ENCODE results near the gene ACOX3.
"Not testable (repeated sequence)": the region's sequence is repeated elsewhere in the genome, so short reads cannot be mapped to it uniquely, and the experiment has no call there.

The ACOX3 gene

DNA sequence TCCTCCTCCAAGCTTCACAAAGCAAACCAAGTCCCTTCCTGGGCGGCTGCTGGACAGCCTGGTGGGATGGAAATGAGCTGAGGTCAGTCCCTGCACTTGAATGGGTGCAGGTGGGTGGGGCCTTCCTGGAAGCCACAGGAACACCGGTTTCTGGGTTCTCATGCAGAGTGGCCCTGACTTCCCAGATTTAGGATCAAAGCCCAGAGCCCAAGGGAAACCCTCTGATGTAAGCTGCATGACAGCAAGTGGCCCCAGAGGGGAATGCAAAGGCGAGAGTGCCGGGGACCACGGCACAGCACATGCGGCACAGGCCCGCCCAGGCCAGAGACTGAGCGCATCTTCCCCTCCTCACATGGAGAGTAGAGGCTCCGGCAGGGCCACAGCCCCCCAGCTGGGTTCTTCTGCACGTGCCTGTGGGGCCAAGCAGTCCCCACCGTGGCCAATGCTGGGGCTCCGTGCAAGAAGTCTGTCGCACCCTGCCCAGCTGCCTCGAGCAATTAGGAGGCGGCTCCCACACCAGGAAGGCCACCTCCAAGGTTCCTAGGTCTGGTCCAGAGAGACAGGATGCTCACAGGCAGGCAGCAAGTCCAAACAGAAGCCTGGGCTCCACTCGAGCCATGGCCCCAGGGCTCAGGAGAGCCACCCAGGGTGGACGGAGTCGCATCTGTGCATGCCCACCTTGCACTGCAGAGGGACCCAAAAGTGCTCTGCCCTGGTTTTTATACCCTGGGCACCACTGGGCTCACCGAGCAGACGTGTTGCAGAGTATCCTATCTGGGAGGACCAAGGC lies 88.0 kb downstream of the ACOX3 start:
- DNase-seq (ENCODE audit: low read depth in 2 of 2) = no peak

DNA sequence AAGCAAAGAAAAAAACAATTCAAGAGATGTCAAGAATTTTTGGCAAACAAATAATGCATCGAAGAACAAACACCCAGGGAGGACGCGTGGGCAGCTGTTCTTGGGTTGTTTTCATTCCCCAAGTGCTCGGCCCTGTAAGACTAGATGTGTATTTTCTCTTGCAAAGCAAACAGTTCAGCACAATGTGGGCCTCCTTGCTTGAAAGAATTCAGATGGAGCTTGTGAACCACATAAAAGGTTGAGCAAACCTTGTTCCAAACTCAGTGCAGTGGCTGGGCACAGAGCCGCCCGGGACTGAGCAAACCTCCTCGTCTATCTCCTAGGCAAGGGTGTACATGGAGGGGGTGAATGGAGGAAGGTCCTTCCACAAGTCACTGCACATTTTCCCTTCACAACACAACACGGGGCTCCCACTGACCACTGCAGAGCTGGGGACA lies 88.6 kb downstream of the ACOX3 start:
- no peak for DNase-seq (ENCODE audit: low read depth in 2 of 2)

DNA sequence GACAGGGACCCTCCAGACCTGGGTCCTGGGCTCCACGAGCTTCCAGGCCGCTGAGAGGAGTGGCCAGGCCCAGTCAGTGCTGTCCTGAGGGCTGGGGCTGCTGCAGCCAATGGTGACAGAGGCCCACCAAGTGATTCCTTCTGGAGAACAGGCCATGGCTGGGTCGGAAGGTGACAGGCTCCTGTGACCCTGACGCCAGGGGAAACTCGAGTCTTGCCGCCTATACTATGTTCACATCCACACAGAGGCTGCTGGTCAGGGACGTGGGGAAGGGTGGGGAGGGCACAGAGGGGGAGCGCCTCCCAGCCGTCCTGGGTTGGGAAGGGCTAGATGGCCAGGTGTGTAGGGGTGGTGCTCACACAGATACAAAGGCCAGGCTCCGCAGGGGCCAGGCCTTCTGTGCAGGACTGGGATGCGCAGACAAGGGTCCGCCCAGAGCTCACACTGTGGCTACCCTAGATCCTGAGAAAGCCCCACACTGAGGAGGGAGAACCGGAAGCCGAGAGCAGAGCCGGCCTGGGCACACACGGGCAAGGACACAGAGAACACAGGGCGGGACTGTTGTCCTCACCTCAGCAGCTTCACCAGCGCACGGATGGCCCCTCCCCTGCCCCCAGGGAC lies 89.6 kb downstream of the ACOX3 start:
- no peak for DNase-seq (ENCODE audit: low read depth in 2 of 2)

DNA sequence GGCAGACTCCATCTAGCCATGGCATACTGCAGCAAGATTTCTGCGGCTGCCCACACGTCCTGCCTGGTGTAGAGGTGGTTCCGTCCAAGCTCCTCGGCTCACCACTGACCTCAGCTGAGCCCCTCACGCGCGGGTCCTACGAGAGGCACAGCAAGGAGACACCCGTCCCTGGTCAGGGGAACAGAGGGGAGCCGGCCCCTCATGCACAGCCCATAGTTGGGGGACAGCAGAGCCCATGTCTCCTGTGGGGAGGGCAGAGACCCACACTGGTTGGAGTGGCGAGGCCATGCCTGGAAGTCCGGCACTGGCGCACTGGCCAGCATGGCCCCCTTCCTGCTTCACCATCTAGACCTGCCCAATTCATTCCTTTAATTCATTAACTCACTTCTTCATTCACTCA lies 90.2 kb downstream of the ACOX3 start:
- no peak for DNase-seq (ENCODE audit: low read depth in 2 of 2)

DNA sequence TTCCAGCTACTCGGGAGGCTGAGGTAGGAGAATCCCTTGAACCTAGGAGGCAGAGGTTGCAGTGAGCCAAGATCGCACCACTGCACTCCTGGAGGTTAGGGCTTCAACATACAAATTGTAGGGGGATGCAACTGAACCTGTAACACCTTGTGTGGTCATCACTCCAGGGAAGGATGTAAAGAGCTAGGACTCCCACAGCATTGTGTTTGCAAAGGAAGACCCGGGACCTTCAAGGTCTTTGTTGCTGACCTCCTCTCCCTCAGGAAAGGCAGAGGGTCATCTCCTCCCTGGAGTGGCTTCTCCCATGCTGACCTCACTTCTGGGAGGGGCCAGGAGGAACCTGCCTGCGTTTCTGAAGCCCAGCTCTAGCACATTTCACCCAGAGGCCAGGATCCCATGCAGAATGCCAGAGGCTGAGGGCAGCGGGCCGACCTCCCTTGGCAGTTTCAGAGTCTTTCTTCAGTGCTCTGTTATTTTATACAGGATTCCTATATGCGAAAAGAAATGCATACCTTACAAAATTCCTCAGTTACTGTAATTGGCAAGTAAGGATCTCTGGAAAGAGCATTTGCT lies 90.8 kb downstream of the ACOX3 start:
- DNase-seq (ENCODE audit: low read depth in 2 of 2) = no peak

DNA sequence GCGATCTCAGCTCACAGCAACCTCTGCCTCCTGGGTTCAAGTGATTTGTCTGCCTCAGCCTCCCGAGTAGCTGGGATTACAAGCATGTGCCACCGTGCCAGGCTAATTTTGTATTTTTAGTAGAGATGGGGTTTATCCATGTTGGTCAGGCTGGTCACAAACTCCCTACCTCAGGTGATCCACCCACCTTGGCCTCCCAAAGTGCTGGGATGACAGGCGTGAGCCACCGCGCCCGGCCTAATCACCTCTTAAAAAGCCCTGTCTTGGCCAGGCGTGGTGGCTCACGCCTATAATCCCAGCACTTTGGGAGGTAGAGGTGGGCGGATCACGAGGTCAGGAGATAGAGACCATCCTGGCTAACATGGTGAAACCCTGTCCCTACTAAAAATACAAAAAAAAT lies 91.3 kb downstream of the ACOX3 start:
- DNase-seq (ENCODE audit: low read depth in 2 of 2) = not testable (repeated sequence)

DNA sequence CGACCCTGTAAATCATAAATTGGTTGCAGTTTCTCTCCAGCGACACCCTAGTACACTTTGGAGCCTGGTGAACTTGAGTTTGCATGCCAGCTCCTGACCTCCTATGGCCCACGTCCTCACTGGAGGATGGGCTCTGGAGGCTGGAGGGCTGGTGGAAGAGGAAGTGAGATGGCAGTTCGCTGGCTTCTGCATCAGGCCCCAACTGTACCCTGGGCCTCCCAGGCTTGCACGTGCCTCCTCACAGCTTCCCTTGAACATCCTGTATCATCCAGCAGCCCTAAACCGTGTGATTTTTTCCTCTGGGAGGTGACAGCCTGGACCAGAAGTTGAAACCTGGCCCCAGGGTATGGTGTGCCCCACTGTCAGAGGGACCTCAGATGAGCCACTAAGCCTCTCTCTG lies 92.5 kb downstream of the ACOX3 start:
- no peak for DNase-seq (ENCODE audit: low read depth in 2 of 2)

DNA sequence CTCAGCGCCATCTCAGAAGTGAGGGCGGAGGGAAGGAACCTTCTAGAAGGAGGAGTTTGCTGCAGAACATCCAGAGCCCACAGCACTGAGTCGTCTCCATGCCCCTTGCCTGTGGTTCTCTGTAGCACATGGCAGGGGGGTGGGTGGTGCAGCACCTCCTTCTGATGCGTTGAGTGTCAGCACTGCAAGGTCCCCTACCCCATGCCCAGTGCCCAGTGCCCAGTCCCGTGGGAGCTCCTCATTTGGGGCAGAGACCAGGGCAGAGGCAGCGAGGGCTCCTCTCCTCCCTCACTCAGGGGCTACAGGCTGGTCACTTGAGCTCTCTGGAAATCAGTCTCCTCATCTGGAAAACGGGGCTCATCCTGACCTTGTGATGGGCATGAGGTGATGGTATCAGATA lies 92.9 kb downstream of the ACOX3 start:
- no peak for DNase-seq (ENCODE audit: low read depth in 2 of 2)

DNA sequence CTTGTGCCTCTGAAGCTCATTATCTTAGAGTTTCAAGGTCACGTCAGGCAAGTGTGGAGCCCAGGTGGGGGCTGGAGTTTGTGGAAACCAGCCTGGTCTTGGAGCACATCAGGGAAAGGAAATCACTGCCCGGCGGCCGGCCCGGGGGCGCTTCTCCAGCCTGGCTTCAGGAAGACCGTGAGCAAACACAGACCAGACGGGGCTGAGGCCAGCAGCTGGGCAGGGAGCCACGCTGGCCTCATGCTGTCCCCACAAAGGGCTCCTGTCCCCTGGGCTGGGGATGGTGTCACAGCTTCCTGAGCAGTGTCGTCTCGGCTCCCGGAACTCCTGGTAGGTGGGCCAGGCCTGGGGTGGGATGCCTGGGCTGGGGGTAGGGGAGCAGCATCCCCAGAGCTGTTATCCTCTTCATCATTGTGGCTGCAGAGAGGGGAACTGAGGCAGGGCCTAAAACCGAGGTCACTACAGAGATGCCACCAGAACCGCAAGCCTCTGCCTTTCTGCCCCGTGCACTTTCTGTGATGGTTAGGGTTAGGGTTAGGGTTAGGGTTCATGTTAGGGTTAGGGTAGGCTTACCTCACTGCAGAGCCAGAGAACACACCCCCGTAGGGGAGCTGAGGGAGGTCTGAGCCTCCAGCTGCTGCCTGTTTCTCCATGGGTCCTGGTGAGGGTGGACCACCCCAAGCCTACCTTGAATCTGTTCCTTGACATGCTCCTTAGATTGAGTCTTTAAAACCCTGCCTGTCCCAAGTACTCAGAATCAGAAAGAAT lies 93.5 kb downstream of the ACOX3 start:
- DNase-seq (ENCODE audit: low read depth in 2 of 2) = no peak

DNA sequence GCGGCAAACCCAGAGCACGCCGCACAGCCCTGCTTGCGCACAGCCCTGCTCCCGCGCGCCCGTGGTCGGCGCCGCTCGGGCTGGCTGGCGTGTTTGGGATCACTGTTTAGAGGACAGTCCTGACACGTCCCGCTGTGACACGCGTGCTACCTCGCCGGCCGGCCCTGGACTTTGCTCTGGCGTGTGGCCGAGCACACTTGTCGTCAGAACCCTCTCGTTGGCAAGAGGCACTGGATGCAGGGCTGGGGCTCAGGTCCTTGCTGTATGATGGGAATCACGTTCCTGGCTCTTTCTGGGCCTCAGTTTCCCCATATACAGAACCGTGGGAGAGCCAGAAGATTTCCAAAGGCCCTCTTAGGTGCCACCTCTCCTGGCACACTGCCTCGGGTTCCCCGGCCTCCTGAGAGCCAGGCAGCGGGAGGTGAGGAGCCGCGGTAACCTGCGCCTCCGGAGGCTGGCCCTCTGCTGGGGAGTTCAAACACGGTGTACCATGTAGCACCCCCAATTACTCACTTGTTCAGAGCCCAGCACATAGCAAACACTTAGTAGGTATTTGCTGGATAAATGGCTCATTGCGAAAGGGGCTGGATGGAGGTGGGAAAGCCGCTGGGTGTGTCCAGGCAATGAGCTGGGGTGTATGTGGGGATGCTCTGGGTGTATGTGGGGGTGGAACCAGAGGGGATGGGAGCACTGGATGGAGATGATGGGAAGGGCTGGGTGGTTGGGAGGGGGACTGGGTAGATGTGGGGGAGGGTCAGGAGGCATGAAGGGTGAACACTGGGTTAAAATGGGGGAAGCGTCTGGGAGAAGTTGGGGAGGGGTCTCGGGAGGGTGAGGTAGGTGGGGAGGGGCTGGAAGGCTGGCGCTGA lies 94.3 kb downstream of the ACOX3 start:
- DNase-seq (ENCODE audit: low read depth in 2 of 2) = no peak

DNA sequence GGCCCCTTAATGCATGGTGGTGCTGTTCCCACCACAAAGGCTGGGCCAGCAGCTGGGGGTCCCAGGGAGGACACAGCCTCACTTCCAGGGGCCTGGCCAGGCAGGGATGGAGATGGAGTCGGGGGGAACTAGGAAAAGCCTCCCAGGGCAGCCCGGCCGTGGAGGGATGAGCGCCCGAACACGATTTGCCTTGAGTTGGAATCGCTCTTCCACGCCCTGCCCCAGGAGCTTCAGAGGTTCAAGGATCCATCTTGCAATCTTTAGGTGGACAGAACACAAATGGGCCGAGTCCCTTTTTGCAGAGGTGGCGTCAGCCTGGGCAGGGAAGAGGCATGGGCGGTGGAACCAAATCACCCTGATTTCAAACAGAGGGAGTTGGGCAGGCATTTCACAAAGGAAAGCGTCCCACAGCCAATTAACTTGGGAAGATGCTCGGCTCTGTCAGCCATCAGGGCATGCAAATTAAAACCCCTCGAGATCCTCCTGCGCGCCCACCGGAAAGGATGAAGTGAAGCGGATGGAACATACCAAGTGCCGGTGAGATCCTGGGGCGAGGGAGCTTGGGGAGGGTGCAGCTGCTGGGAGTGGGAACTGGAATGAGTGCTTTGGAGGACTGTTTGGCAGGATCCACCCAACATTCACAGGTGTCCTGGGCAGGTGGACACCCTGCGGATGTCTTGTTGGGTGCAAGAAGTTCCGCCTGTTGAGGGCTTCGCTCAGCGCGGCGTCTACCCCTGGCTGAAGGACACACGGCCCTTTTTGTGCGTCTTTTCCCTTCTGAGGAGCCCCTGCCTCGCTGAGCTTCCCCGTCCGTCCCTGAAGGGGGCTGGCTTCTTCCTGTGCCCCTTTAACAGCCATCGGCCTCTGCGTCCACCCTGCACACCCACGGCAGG lies 95.2 kb downstream of the ACOX3 start:
- DNase-seq (ENCODE audit: low read depth in 2 of 2) = no peak

DNA sequence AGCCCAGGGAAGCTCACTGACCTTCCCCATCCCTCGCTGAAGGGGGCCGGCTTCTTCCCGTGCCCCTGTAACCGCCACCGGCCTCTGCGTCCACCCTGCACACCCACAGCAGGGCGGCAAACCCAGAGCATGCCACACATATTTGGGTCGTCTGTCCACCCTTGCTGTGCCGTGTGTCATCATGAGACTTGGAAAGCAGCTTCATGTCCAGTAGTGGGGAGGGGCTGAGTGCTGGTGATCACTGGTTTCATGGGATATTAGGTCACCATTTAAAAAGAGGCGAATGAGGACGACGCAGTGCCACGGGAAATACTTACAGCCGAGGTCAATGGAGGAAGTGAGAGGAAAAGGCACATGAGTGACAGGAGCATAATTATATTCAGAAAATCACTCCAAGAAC lies 96.1 kb downstream of the ACOX3 start:
- DNase-seq (ENCODE audit: low read depth in 2 of 2) = no peak

DNA sequence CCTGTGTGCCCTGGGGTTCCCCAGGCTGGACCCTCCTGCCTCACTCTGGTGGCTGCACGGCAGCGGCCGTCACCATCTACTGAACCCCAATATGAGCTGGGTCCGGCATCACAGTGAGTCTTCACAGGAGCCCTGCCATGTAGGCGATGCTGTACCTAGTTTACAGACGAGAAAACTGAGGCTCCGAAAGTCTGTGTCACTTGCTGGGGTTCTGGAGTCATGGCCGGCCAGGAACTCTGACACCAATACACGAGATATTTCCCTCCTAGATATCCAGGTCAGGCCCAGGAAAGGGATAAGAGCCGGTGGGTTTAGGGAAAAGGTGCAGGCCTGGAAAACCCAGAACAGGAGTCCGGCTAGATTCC lies 96.6 kb downstream of the ACOX3 start:
- DNase-seq (ENCODE audit: low read depth in 2 of 2) = no peak

DNA sequence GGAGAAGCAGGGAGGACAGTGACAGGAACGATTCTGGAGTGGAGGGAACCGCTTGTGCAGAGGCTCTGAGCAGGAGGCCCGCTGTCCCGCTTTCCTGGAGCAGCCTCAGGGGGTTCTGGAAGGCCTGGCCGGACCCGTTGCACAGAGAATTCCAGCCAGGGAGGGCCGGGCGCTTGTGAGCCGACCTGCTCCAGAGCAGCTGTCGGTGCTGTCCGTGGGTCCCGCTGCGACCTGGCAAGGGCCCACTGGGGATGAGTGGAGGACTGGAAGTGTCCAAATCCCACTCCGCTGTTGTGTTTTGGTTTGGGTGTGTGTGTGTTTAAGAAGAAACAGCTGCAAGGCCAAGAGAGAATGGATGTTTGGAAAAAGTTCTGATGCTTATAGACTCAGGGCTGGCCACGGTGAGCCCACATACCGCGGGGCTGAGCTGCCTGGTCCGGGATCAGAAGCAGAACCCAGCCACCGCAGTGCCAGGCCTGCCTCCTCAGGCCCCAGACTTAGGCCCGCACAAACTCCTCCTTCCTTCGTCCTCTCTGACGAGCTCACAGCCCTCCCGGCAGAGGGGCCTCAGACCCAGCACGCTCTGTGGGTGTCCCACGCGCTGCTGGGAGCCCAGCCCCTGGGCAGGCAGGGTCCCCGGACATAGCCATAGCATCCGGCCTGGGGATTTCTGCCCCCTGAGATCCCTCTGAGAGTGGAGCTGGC lies 97.1 kb downstream of the ACOX3 start:
- no peak for DNase-seq (ENCODE audit: low read depth in 2 of 2)

DNA sequence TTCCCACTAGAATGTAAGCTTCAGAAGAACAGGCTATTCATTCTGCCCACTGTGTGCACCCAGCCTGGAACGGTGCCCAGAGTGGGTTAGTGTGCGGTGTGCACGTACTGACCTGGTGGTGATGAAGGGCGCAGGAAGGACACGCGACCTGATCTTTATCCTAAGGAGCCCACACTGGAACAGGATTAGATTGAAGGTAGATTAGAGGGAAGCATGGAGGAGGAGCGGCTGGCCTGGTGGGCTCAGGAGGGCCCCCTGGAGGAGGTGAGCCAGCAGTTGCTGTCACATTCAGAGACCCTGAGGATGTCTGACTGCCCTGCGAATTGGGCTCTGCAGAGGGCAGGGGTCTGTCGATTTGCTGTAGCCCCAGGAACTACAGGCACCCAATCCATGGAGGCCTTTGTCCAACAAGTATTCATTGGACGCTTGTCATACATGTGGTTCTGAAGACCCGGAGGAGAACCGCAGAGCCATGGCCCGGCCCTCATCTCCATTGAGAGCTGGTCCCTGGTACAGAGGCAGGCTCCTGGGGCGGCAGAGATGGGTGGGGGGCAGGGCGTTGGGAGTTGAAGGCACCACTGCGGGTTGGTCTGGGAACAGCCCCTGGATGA lies 97.8 kb downstream of the ACOX3 start:
- DNase-seq (ENCODE audit: low read depth in 2 of 2) = no peak

DNA sequence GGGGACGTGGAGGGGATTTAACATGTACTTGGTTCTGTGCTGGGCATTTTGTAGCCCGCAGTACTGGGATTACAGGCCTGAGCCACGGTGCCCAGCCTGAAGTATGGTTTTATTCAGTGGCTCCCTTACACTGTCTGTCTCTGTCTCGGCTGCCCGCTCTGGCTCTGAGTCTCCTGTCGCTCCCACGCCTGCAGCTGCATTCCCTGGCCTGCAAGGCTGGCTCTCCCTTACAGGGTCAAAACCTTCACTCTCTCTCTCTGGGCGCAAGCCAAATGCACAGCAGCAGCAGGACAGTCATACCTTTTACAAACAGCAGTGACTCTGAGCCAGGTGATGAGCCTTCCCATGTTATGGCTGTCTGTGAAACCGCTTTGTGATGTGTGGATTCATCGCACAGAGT lies 98.8 kb downstream of the ACOX3 start:
- no peak for DNase-seq (ENCODE audit: low read depth in 2 of 2)

DNA sequence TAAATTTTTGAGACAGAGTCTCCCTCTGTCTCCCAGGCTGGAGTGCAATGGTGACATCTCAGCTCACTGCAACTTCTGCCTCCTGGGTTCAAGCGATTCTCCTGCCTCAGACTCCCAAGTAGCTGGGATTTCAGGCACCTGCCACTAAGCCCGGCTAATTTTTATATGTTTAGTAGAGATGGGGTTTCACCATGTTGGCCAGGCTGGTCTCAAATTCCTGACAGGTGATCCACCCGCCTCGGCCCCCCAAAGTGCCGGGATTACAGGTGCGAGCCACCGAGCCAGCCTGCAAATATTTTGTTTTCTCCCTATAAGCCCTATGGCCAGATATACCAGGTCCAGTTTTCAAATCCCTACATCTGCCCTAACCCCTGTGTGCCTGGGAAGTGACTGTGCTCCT lies 99.2 kb downstream of the ACOX3 start:
- DNase-seq (ENCODE audit: low read depth in 2 of 2) = not testable (repeated sequence)

DNA sequence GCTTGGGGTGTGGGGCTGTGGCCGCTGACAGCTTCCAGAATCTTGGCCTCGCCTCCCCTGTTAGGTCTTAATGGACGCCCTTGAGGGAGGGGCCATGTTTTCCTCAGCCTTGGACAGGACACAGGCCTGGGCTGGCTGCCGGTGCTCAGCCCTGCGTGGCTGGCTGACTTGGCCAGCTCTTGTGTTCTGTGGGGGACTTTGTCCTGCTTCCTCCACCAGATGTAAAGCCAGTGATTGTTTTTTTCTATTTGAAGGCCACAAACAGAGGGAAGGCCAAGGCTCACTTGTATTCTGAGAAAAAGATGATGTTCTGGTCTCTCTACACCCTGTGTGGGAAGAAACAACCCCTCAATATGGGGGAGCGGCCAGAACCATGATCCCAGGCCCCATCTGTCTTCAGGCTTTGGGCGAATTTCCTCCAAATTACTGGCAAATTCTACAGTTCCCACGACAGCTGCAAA lies 99.7 kb downstream of the ACOX3 start:
- DNase-seq (ENCODE audit: low read depth in 2 of 2) = no peak

DNA sequence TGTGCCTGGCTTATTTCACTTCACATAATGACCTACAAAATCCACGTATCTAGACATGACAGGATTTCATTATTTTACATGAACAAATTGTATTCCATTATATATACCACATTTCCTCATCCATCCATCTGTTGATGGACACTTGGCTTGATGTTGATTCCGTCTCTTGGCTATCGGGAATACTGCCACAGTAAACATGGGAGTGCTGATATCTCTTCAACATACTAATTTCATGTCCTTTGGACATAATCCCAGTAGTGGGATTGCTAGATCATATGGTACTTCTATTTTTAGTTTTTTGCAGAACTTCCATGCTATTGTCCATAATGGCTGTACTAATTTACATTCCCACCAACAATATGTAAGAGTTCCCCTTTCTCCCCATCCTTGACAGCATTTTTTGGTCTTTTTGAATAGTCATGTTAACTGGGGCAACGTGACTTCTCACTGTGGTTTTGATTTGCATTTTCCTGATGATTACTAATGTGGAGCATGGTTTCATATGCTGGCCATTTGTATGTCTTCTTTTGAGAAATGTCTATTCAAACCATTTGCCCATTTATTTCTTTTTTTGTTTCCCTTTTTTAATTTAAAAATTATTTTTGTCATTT lies 102.1 kb downstream of the ACOX3 start:
- DNase-seq (ENCODE audit: low read depth in 2 of 2) = no peak
